SK-N-SH treated with all-trans-retinoic acid at 6 μM for 48 hours (cell line): ENCODE results near the gene CREB1.

ENCODE experiments used
- CREB5 ChIP-seq: fragments of 250-450 bp; sonication (Bioruptor Pico); IDR thresholded peaks from 2 replicates; pipeline ENCODE4 v1.5.1; 2020; ENCODE audit warnings: low read depth, mild to moderate bottlenecking, moderate library complexity
- ESRRG ChIP-seq: fragments of 250-450 bp; sonication (Bioruptor Pico); IDR thresholded peaks from 2 replicates; pipeline ENCODE4 v1.6.1; 2021; ENCODE audit warnings: mild to moderate bottlenecking
- OSR1 ChIP-seq: fragments of 250-450 bp; sonication (Bioruptor Pico); IDR thresholded peaks from 2 replicates; pipeline ENCODE4 v1.8.0; 2022; ENCODE audit warnings: moderate library complexity, mild to moderate bottlenecking, inconsistent platforms
- SNAI2 ChIP-seq: fragments of 250-450 bp; sonication (Bioruptor Pico); IDR thresholded peaks from 2 replicates; pipeline ENCODE4 v1.5.0; 2020; ENCODE audit warnings: mild to moderate bottlenecking, moderate library complexity

- TF ChIP-seq OSR1 (CRISPR knock-in tag) (no peak), CREB5 (no peak), ESRRG (CRISPR knock-in tag) (no peak), SNAI2 (no peak)
Measured at GRCh38 chr2:207630491-207630890, 100.7 kb downstream of the CREB1 start.
